K562 (cell line): ENCODE data around the gene NOTCH1. TPM values are rescaled to one million over a fixed set of nuclear protein-coding genes. Genes with fewer than 3 reads are reported as not detected.

Experiments used
- ATAC-seq: fragments of 200-7000 bp; cut with Tn5 transposase; 3 replicates; pipeline ENCODE4 v1.9.1; 2020; ENCODE audit warnings: moderate library complexity
- BruUV-seq: library from RNA; stranded (reverse); fragments of 400-500 nt; replicated peaks from 2 replicates; lab custom pipeline; 2021; lab: Mats Ljungman, UMichigan
- CTCF ChIA-PET: fragments of 300-600 bp; formaldehyde crosslinking; extraction: SDS; loops from one replicate; lab custom pipeline; 2021; ENCODE audit warnings: low intra/inter-chr PET ratio; lab: Yijun Ruan, JAX
- POLR2A ChIA-PET: fragments of 300-600, 350-650 bp; sonication (Branson Sonifier 250); formaldehyde crosslinking; extraction: SDS; loops from one replicate; lab custom pipeline; 2021; ENCODE audit warnings: antibody characterized with exemption, inconsistent platforms; lab: Yijun Ruan, JAX
- DNase-seq, 4 experiments: peaks; one replicate each; pipeline versions ENCODE4 v3.0.0 to v3.0.0-alpha.2; 2011 to 2018; ENCODE audit warnings: low spot score in 3 of 4, mixed read lengths in 3 of 4; ENCODE audit errors: extremely low read depth in 1 of 4
- FAIRE-seq: peaks from 2 replicates; lab custom pipeline; 2011; peaks lifted over from hg19 to GRCh38; lab: Jason Lieb, UNC
- H2AFZ ChIP-seq: 2 replicates; pipeline ENCODE4 v1.6.0; 2011; ENCODE audit warnings: low read depth, low read length, control low read depth, inconsistent platforms
- H3K27ac ChIP-seq: fragments of 200-600 bp; 3 replicates; pipeline ENCODE4 v1.8.0; 2011; ENCODE audit warnings: low read depth, mild to moderate bottlenecking, control low read depth, inconsistent platforms, low read length, moderate library complexity, mixed read lengths; ENCODE audit errors: extremely low read depth
- H3K27me3 ChIP-seq, 2 experiments: fragments of 300-600 bp in 1 of 2; 2 replicates in 1 of 2; 3 replicates in 1 of 2; pipeline versions ENCODE4 v1.6.0 to v1.8.0; 2011; ENCODE audit warnings: inconsistent platforms in 2 of 2, low read length in 2 of 2, mild to moderate bottlenecking in 1 of 2, mixed read lengths in 1 of 2, moderate library complexity in 1 of 2; ENCODE audit not compliant: control insufficient read depth in 2 of 2, insufficient read depth in 2 of 2
- H3K36me3 ChIP-seq: fragments of 300-600 bp; 3 replicates; pipeline ENCODE4 v1.8.0; 2011; ENCODE audit warnings: mild to moderate bottlenecking, low read length, inconsistent platforms; ENCODE audit not compliant: control insufficient read depth, insufficient read depth
- H3K4me1 ChIP-seq, 2 experiments: fragments of 200-600 bp in 1 of 2; replicated peaks in 1 of 2; 2 replicates in 1 of 2; 3 replicates in 1 of 2; pipeline versions ENCODE4 v1.5.1 to v1.8.0; 2011; ENCODE audit warnings: inconsistent platforms in 2 of 2, low read length in 2 of 2, mild to moderate bottlenecking in 1 of 2, mixed read lengths in 1 of 2, moderate library complexity in 1 of 2; ENCODE audit not compliant: control insufficient read depth in 2 of 2, insufficient read depth in 2 of 2
- H3K4me2 ChIP-seq: 2 replicates; pipeline ENCODE4 v1.6.1; 2011; ENCODE audit warnings: low read length, control low read depth, inconsistent platforms, mixed read lengths; ENCODE audit not compliant: insufficient read depth
- H3K4me3 ChIP-seq: fragments of 200-600 bp; sonication (generic), shearing (Covaris generic); 2 replicates; pipeline ENCODE4 v1.5.1; 2016; ENCODE audit warnings: control low read depth, inconsistent platforms
- H3K79me2 ChIP-seq: fragments of 200-600 bp; 3 replicates; pipeline ENCODE4 v1.8.0; 2011; ENCODE audit warnings: low read length, inconsistent platforms; ENCODE audit not compliant: control insufficient read depth, insufficient read depth
- H3K9ac ChIP-seq, 2 experiments: 2 replicates each; pipeline versions ENCODE4 v1.6.0 to v1.6.1; 2011; ENCODE audit warnings: low read depth in 2 of 2, low read length in 2 of 2, control low read depth in 1 of 2, inconsistent platforms in 1 of 2, mild to moderate bottlenecking in 1 of 2, mixed read lengths in 1 of 2; ENCODE audit not compliant: insufficient read depth in 1 of 2
- H3K9me1 ChIP-seq: one replicate; pipeline ENCODE4 v1.6.0; 2011; ENCODE audit warnings: inconsistent platforms, mild to moderate bottlenecking, low read length, moderate library complexity; ENCODE audit not compliant: control insufficient read depth, insufficient read depth
- H3K9me3 ChIP-seq: replicated peaks from 2 replicates; pipeline ENCODE4 v1.5.1; 2011; ENCODE audit warnings: low read depth, low read length, inconsistent platforms; ENCODE audit not compliant: control insufficient read depth, insufficient read depth
- H4K20me1 ChIP-seq: replicated peaks from 2 replicates; pipeline ENCODE4 v1.6.1; 2011; ENCODE audit warnings: low read length, inconsistent platforms, mixed read lengths; ENCODE audit not compliant: control insufficient read depth, insufficient read depth
- FOXA1 ChIP-seq: fragments of 450-650 bp; IDR thresholded peaks from 2 replicates; pipeline ENCODE4 v1.6.1; 2016; ENCODE audit warnings: mild to moderate bottlenecking, borderline replicate concordance
- OTX1 ChIP-seq: fragments of 450-650 bp; formaldehyde crosslinking; IDR thresholded peaks from 2 replicates; pipeline ENCODE4 v1.4.0; 2022; ENCODE audit warnings: mild to moderate bottlenecking
- RHOXF2B ChIP-seq: fragments of 250-450 bp; sonication (Bioruptor Pico); conservative IDR thresholded peaks from 2 replicates; pipeline ENCODE4 v1.5.1; 2021
- ZBTB9 ChIP-seq: fragments of 450-650 bp; formaldehyde crosslinking; IDR thresholded peaks from 2 replicates; pipeline ENCODE4 v1.4.0; 2020; ENCODE audit warnings: mild to moderate bottlenecking, moderate library complexity
- ZC3H8 ChIP-seq: fragments of 450-650 bp; IDR thresholded peaks from 2 replicates; pipeline ENCODE4 v1.6.1; 2017
- WGBS: fragments of 100-300 bp; shearing (Covaris generic); methylation state at CpG from one replicate; pipeline ENCODE4 v1.1.6; 2016; ENCODE audit warnings: low coverage, mixed read lengths; ENCODE audit not compliant: insufficient coverage; ENCODE audit errors: missing lambda C conversion rate; 5-methylcytosine and 5-hydroxymethylcytosine counted together
- in situ Hi-C: fragments of 300-500 bp; cut with MboI; formaldehyde crosslinking; loops from 4 replicates; pipeline ENCODE4 v1.15.0; 2018; ENCODE audit warnings: inconsistent platforms, mixed read lengths
- intact Hi-C: fragments of 100-400 bp; cut with micrococcal nuclease; formaldehyde crosslinking; loops from 2 replicates; pipeline ENCODE4 v1.14.2; 2022
- polyA plus RNA-seq, 8 experiments: library from polyadenylated mRNA; depleted of rRNA in 4 of 8; stranded (reverse) in 5 of 8; unstranded in 3 of 8; fragments of >200 nt; fragmentation: Nextera tagmentation in 2 of 8; fragmentation: Illumina TruSeq in 1 of 8; extraction: Ambion mirVana in 2 of 8; extraction: Trizol in 1 of 8; gene quantifications; 2 replicates each; pipeline versions ENCODE4 v1.2.1 to v1.2.3, GENCODE V29; 2011 to 2014; ENCODE audit warnings: inconsistent platforms in 1 of 8, missing spikeins in 1 of 8
- total RNA-seq, 7 experiments: library from RNA; depleted of rRNA in 6 of 7; stranded (reverse); fragments of >200 nt in 6 of 7; fragmentation: Illumina TruSeq in 2 of 7; extraction: Trizol in 2 of 7; gene quantifications; 2 replicates each; pipeline versions ENCODE4 v1.2.1 to v1.2.3, GENCODE V29; 2011 to 2021; ENCODE audit warnings: low replicate concordance in 1 of 7
- TF ChIP-seq, protein P1 (sequence below): fragments of 450-650 bp; IDR thresholded peaks from 2 replicates; pipeline ENCODE4 v1.6.1; 2014; ENCODE audit warnings: low read depth, mild to moderate bottlenecking, moderate library complexity, borderline replicate concordance
- TF ChIP-seq, protein P2 (sequence below): fragments of 450-650 bp; IDR thresholded peaks from 2 replicates; pipeline ENCODE4 v1.6.1; 2016; ENCODE audit warnings: mild to moderate bottlenecking, moderate library complexity

The NOTCH1 gene
- total and polyA plus RNA-seq, 9 of the 15 experiments (the other 6 are each of a cell fraction or from before 2014, with no cell fraction given): 0.03 to 31.4 (median 2.3) TPM

- no peak for FAIRE-seq
- H3K27ac ChIP-seq: no peak overlapping the region
- no peaks in the 10 kb centered on the region for H3K9me3 ChIP-seq
- DNase-seq: no peak
- POLR2A ChIA-PET: no interaction called here
- ATAC-seq: no peak
- no peak overlapping the region for H3K4me2 ChIP-seq
- H3K36me3 ChIP-seq: no peaks in the 10 kb centered on the region
- intact Hi-C loops (no loop called here), in situ Hi-C loops (no loop called here)
- no peaks in the 10 kb centered on the region for H3K79me2 ChIP-seq
- peaks cover 0 to 4% of the 10 kb centered on the region in 2 experiments; a peak in 1 of 5 replicates for H3K27me3 ChIP-seq
- no peak overlapping the region for H2AFZ ChIP-seq
- no peak overlapping the region for H3K4me3 ChIP-seq
- CTCF ChIA-PET: no interaction called here
- no peaks in the 10 kb centered on the region for H4K20me1 ChIP-seq
- 91% methylated on average over 12 of the region's 12 CpGs for WGBS
- no peaks in the 10 kb centered on the region for H3K9me1 ChIP-seq
- peaks cover 18 to 69% of the 10 kb centered on the region in 2 experiments for H3K4me1 ChIP-seq
- BruUV-seq: no TSS peak
- no peak overlapping the region for H3K9ac ChIP-seq
- no peak for TF ChIP-seq FOXA1
- TF ChIP-seq RHOXF2B (CRISPR knock-in tag): no peak
- no peak for TF ChIP-seq ZBTB9 (CRISPR knock-in tag)
- TF ChIP-seq OTX1 (CRISPR knock-in tag): no peak
- no peak for TF ChIP-seq ZC3H8
- TF ChIP-seq, protein P1, sequence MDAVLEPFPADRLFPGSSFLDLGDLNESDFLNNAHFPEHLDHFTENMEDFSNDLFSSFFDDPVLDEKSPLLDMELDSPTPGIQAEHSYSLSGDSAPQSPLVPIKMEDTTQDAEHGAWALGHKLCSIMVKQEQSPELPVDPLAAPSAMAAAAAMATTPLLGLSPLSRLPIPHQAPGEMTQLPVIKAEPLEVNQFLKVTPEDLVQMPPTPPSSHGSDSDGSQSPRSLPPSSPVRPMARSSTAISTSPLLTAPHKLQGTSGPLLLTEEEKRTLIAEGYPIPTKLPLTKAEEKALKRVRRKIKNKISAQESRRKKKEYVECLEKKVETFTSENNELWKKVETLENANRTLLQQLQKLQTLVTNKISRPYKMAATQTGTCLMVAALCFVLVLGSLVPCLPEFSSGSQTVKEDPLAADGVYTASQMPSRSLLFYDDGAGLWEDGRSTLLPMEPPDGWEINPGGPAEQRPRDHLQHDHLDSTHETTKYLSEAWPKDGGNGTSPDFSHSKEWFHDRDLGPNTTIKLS: no peak
- TF ChIP-seq, protein P2, sequence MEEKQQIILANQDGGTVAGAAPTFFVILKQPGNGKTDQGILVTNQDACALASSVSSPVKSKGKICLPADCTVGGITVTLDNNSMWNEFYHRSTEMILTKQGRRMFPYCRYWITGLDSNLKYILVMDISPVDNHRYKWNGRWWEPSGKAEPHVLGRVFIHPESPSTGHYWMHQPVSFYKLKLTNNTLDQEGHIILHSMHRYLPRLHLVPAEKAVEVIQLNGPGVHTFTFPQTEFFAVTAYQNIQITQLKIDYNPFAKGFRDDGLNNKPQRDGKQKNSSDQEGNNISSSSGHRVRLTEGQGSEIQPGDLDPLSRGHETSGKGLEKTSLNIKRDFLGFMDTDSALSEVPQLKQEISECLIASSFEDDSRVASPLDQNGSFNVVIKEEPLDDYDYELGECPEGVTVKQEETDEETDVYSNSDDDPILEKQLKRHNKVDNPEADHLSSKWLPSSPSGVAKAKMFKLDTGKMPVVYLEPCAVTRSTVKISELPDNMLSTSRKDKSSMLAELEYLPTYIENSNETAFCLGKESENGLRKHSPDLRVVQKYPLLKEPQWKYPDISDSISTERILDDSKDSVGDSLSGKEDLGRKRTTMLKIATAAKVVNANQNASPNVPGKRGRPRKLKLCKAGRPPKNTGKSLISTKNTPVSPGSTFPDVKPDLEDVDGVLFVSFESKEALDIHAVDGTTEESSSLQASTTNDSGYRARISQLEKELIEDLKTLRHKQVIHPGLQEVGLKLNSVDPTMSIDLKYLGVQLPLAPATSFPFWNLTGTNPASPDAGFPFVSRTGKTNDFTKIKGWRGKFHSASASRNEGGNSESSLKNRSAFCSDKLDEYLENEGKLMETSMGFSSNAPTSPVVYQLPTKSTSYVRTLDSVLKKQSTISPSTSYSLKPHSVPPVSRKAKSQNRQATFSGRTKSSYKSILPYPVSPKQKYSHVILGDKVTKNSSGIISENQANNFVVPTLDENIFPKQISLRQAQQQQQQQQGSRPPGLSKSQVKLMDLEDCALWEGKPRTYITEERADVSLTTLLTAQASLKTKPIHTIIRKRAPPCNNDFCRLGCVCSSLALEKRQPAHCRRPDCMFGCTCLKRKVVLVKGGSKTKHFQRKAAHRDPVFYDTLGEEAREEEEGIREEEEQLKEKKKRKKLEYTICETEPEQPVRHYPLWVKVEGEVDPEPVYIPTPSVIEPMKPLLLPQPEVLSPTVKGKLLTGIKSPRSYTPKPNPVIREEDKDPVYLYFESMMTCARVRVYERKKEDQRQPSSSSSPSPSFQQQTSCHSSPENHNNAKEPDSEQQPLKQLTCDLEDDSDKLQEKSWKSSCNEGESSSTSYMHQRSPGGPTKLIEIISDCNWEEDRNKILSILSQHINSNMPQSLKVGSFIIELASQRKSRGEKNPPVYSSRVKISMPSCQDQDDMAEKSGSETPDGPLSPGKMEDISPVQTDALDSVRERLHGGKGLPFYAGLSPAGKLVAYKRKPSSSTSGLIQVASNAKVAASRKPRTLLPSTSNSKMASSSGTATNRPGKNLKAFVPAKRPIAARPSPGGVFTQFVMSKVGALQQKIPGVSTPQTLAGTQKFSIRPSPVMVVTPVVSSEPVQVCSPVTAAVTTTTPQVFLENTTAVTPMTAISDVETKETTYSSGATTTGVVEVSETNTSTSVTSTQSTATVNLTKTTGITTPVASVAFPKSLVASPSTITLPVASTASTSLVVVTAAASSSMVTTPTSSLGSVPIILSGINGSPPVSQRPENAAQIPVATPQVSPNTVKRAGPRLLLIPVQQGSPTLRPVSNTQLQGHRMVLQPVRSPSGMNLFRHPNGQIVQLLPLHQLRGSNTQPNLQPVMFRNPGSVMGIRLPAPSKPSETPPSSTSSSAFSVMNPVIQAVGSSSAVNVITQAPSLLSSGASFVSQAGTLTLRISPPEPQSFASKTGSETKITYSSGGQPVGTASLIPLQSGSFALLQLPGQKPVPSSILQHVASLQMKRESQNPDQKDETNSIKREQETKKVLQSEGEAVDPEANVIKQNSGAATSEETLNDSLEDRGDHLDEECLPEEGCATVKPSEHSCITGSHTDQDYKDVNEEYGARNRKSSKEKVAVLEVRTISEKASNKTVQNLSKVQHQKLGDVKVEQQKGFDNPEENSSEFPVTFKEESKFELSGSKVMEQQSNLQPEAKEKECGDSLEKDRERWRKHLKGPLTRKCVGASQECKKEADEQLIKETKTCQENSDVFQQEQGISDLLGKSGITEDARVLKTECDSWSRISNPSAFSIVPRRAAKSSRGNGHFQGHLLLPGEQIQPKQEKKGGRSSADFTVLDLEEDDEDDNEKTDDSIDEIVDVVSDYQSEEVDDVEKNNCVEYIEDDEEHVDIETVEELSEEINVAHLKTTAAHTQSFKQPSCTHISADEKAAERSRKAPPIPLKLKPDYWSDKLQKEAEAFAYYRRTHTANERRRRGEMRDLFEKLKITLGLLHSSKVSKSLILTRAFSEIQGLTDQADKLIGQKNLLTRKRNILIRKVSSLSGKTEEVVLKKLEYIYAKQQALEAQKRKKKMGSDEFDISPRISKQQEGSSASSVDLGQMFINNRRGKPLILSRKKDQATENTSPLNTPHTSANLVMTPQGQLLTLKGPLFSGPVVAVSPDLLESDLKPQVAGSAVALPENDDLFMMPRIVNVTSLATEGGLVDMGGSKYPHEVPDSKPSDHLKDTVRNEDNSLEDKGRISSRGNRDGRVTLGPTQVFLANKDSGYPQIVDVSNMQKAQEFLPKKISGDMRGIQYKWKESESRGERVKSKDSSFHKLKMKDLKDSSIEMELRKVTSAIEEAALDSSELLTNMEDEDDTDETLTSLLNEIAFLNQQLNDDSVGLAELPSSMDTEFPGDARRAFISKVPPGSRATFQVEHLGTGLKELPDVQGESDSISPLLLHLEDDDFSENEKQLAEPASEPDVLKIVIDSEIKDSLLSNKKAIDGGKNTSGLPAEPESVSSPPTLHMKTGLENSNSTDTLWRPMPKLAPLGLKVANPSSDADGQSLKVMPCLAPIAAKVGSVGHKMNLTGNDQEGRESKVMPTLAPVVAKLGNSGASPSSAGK: no peak
Measured at GRCh38 chr9:136581614-136582447, 36.0 kb upstream of the NOTCH1 start.
